Measurements from ENCODE around the gene BMP3. TPM values are rescaled to one million over a fixed set of nuclear protein-coding genes. Genes with fewer than 3 reads are reported as not detected.
A peak's percentile ranks its signal among the peaks of the same experiment; 100 is the strongest.

BMP3 gene
- total RNA-seq, 4 donors from 2014 or later: 1.3 TPM; not detected in 3

GRCh38 chr4:81060587-81061343, 30.3 kb downstream of the BMP3 start:
- no peak overlapping the region for H3K4me3 ChIP-seq
- H3K27me3 ChIP-seq: no peaks in the 10 kb centered on the region
- DNase-seq: no peak
- no peaks in the 10 kb centered on the region for H3K9me3 ChIP-seq
- no peak for TF ChIP-seq POLR2A (IDR thresholded peaks at IDR 0.05)
- TF ChIP-seq CTCF (IDR thresholded peaks at IDR 0.05): no peak
- intact Hi-C loops (cut with DNase I; ENCODE audit: low total_unique reads): no loop called here
- no peak overlapping the region for H3K27ac ChIP-seq
- no peaks in the 10 kb centered on the region for H3K4me1 ChIP-seq
- no peaks in the 10 kb centered on the region for H3K36me3 ChIP-seq

- TF ChIP-seq POLR2A (IDR thresholded peaks at IDR 0.05) (no peak), CTCF (IDR thresholded peaks at IDR 0.05) (no peak)
- H3K4me3 ChIP-seq: no peak overlapping the region
- intact Hi-C loops (cut with DNase I; ENCODE audit: low total_unique reads): no loop called here
- no peaks in the 10 kb centered on the region for H3K9me3 ChIP-seq
- no peak overlapping the region for H3K27ac ChIP-seq
- H3K4me1 ChIP-seq: no peaks in the 10 kb centered on the region
- no peak for DNase-seq
- no peaks in the 10 kb centered on the region for H3K27me3 ChIP-seq
- H3K36me3 ChIP-seq: no peaks in the 10 kb centered on the region
These were observed 30.8 kb downstream of the BMP3 start for GRCh38 chr4:81061344-81061730.

GRCh38 chr4:81062001-81062400, 31.5 kb downstream of the BMP3 start:
- Histone ChIP-seq H3K9me3 (no peaks in the 10 kb centered on the region), H3K36me3 (no peaks in the 10 kb centered on the region), H3K27me3 (no peaks in the 10 kb centered on the region), H3K4me1 (no peaks in the 10 kb centered on the region), H3K4me3 (no peak overlapping the region), H3K27ac (no peak overlapping the region)
- TF ChIP-seq POLR2A (IDR thresholded peaks at IDR 0.05): no peak
- no peak for TF ChIP-seq CTCF (IDR thresholded peaks at IDR 0.05)
- DNase-seq: no peak
- intact Hi-C loops (cut with DNase I; ENCODE audit: low total_unique reads): no loop called here

GRCh38 chr4:81065446-81065845, 34.9 kb downstream of the BMP3 start:
- intact Hi-C loops (cut with DNase I; ENCODE audit: low total_unique reads): no loop called here
- Histone ChIP-seq H3K9me3 (no peaks in the 10 kb centered on the region), H3K4me3 (no peak overlapping the region), H3K27me3 (no peaks in the 10 kb centered on the region), H3K36me3 (no peaks in the 10 kb centered on the region), H3K4me1 (no peaks in the 10 kb centered on the region), H3K27ac (no peak overlapping the region)
- TF ChIP-seq POLR2A (IDR thresholded peaks at IDR 0.05): no peak
- TF ChIP-seq CTCF (IDR thresholded peaks at IDR 0.05): no peak
- no peak for DNase-seq

- TF ChIP-seq POLR2A (IDR thresholded peaks at IDR 0.05) (no peak), CTCF (IDR thresholded peaks at IDR 0.05) (peak; percentile 61 to 77 (median 69))
- Histone ChIP-seq H3K4me3 (no peak overlapping the region), H3K4me1 (no peaks in the 10 kb centered on the region), H3K27ac (no peak overlapping the region), H3K27me3 (no peaks in the 10 kb centered on the region), H3K9me3 (no peaks in the 10 kb centered on the region), H3K36me3 (no peaks in the 10 kb centered on the region)
- intact Hi-C loops (cut with DNase I; ENCODE audit: low total_unique reads): no loop called here
- DNase-seq: peak; percentile 28 to 57
These were observed 39.3 kb downstream of the BMP3 start for GRCh38 chr4:81069706-81070331.
